H9 (cell line): Measurements from ENCODE around the gene PCARE. TPM values are rescaled to one million over a fixed set of nuclear protein-coding genes. Genes with fewer than 3 reads are reported as not detected.

Experiments
- DNase-seq: peaks from one replicate; pipeline ENCODE4 v3.0.0-alpha.2; 2017
- H2AFZ ChIP-seq: one replicate; pipeline ENCODE4 v1.6.1; 2013; ENCODE audit warnings: mild to moderate bottlenecking, low read length, control low read depth, moderate library complexity
- H2AK5ac ChIP-seq: 2 replicates; pipeline ENCODE4 v1.6.1; 2013; ENCODE audit warnings: low read length, control low read depth, mixed read lengths; ENCODE audit not compliant: insufficient read length
- H2BK120ac ChIP-seq: one replicate; pipeline ENCODE4 v1.6.1; 2013; ENCODE audit warnings: low read depth, mild to moderate bottlenecking, low read length, control low read depth, inconsistent platforms; ENCODE audit not compliant: poor library complexity, severe bottlenecking
- H2BK12ac ChIP-seq: 2 replicates; pipeline ENCODE4 v1.6.1; 2013; ENCODE audit warnings: low read length, control low read depth, mixed read lengths, low read depth; ENCODE audit not compliant: insufficient read length
- H2BK15ac ChIP-seq: 2 replicates; pipeline ENCODE4 v1.6.1; 2013; ENCODE audit warnings: low read depth, low read length, control low read depth
- H2BK20ac ChIP-seq: one replicate; pipeline ENCODE4 v1.6.1; 2013; ENCODE audit warnings: low read depth, mild to moderate bottlenecking, low read length, control low read depth, inconsistent platforms; ENCODE audit not compliant: poor library complexity, severe bottlenecking
- H2BK5ac ChIP-seq: 2 replicates; pipeline ENCODE4 v1.6.1; 2013; ENCODE audit warnings: low read length, control low read depth, mixed read lengths; ENCODE audit not compliant: insufficient read length
- H3K14ac ChIP-seq: 2 replicates; pipeline ENCODE4 v1.6.1; 2013; ENCODE audit warnings: low read length, control low read depth; ENCODE audit not compliant: insufficient read depth
- H3K18ac ChIP-seq: 2 replicates; pipeline ENCODE4 v1.6.1; 2013; ENCODE audit warnings: low read depth, mild to moderate bottlenecking, mixed read lengths, low read length, control low read depth; ENCODE audit not compliant: insufficient read length
- H3K23ac ChIP-seq: 2 replicates; pipeline ENCODE4 v1.6.1; 2013; ENCODE audit warnings: low read length, control low read depth, mixed read lengths, low read depth; ENCODE audit not compliant: insufficient read length
- H3K23me2 ChIP-seq: 2 replicates; pipeline ENCODE4 v1.6.1; 2013; ENCODE audit warnings: low read depth, mild to moderate bottlenecking, mixed read lengths, low read length, control low read depth; ENCODE audit not compliant: insufficient read length, poor library complexity, severe bottlenecking
- H3K27ac ChIP-seq: 2 replicates; pipeline ENCODE4 v1.5.1; 2013; ENCODE audit warnings: low read length, control low read depth, mixed read lengths, low read depth; ENCODE audit not compliant: insufficient read length
- H3K27me3 ChIP-seq: 2 replicates; pipeline ENCODE4 v1.6.1; 2013; ENCODE audit warnings: low read length, control low read depth, inconsistent platforms; ENCODE audit not compliant: insufficient read depth
- H3K4ac ChIP-seq: 2 replicates; pipeline ENCODE4 v1.6.1; 2013; ENCODE audit warnings: low read depth, mild to moderate bottlenecking, control low read depth, inconsistent platforms, low read length, moderate library complexity
- H3K4me1 ChIP-seq: 2 replicates; pipeline ENCODE4 v1.6.1; 2013; ENCODE audit warnings: low read length, control low read depth, inconsistent platforms; ENCODE audit not compliant: insufficient read depth
- H3K4me2 ChIP-seq: 2 replicates; pipeline ENCODE4 v1.6.1; 2013; ENCODE audit warnings: low read length, control low read depth, mixed read lengths; ENCODE audit not compliant: insufficient read length, insufficient read depth
- H3K56ac ChIP-seq: 2 replicates; pipeline ENCODE4 v1.6.1; 2013; ENCODE audit warnings: low read depth, mild to moderate bottlenecking, mixed read lengths, low read length, control low read depth; ENCODE audit not compliant: insufficient read length
- H3K79me1 ChIP-seq: 2 replicates; pipeline ENCODE4 v1.6.1; 2013; ENCODE audit warnings: low read depth, mild to moderate bottlenecking, moderate library complexity, low read length, control low read depth, inconsistent platforms; ENCODE audit not compliant: insufficient read depth, poor library complexity, severe bottlenecking
- H3K79me2 ChIP-seq: 2 replicates; pipeline ENCODE4 v1.6.1; 2013; ENCODE audit warnings: low read length, control low read depth, inconsistent platforms; ENCODE audit not compliant: insufficient read depth
- H3K9ac ChIP-seq: 2 replicates; pipeline ENCODE4 v1.6.1; 2013; ENCODE audit warnings: low read length, control low read depth, mixed read lengths; ENCODE audit not compliant: insufficient read length; ENCODE audit errors: extremely low read depth
- H3K9me3 ChIP-seq: one replicate; pipeline ENCODE4 v1.6.1; 2013; ENCODE audit warnings: low read depth, low read length, inconsistent platforms; ENCODE audit not compliant: control insufficient read depth
- H3T11ph ChIP-seq: one replicate; pipeline ENCODE4 v1.6.1; 2013; ENCODE audit warnings: mild to moderate bottlenecking, low read length, control low read depth, inconsistent platforms
- H4K20me1 ChIP-seq: one replicate; pipeline ENCODE4 v1.6.1; 2013; ENCODE audit not compliant: control insufficient read depth, insufficient read length, insufficient read depth
- H4K5ac ChIP-seq: 2 replicates; pipeline ENCODE4 v1.6.1; 2013; ENCODE audit warnings: low read depth, mild to moderate bottlenecking, mixed read lengths, low read length, control low read depth; ENCODE audit not compliant: insufficient read length
- H4K8ac ChIP-seq: replicated peaks from 2 replicates; pipeline ENCODE4 v1.6.1; 2013; ENCODE audit warnings: low read length, control low read depth, mixed read lengths, low read depth; ENCODE audit not compliant: insufficient read length
- H4K91ac ChIP-seq: 2 replicates; pipeline ENCODE4 v1.6.1; 2013; ENCODE audit warnings: low read depth, mild to moderate bottlenecking, moderate library complexity, mixed read lengths, low read length, control low read depth; ENCODE audit not compliant: insufficient read length
- H3K27ac Mint-ChIP-seq, 3 experiments: 2 replicates in 2 of 3; 3 replicates in 1 of 3; pipeline ENCODE4 v1.8.0; 2020 to 2021; ENCODE audit warnings: mixed read lengths in 3 of 3, mild to moderate bottlenecking in 1 of 3, moderate library complexity in 1 of 3
- H3K27me3 Mint-ChIP-seq: 2 replicates; pipeline ENCODE4 v1.8.0; 2021; ENCODE audit warnings: low read depth, mild to moderate bottlenecking, moderate library complexity, mixed read lengths
- H3K36me3 Mint-ChIP-seq, 3 experiments: 2 replicates in 2 of 3; 3 replicates in 1 of 3; pipeline ENCODE4 v1.8.0; 2020 to 2021; ENCODE audit warnings: low read depth in 3 of 3, mixed read lengths in 3 of 3; ENCODE audit not compliant: insufficient read depth in 1 of 3
- H3K4me1 Mint-ChIP-seq, 2 experiments: 2 replicates each; pipeline ENCODE4 v1.8.0; 2020; ENCODE audit warnings: mixed read lengths in 2 of 2
- H3K4me3 Mint-ChIP-seq, 2 experiments: 2 replicates in 1 of 2; 3 replicates in 1 of 2; pipeline ENCODE4 v1.8.0; 2020 to 2021; ENCODE audit warnings: mild to moderate bottlenecking in 2 of 2, mixed read lengths in 2 of 2, moderate library complexity in 1 of 2
- H3K9me3 Mint-ChIP-seq, 2 experiments: 2 replicates in 1 of 2; 3 replicates in 1 of 2; pipeline ENCODE4 v1.8.0; 2020; ENCODE audit warnings: mild to moderate bottlenecking in 2 of 2, mixed read lengths in 2 of 2, moderate library complexity in 1 of 2
- WGBS: extraction: QIAGEN DNeasy Blood & Tissue Kit; methylation state at CpG from one replicate; pipeline ENCODE4 v1.1.7; 2013; ENCODE audit warnings: missing lambda C conversion rate, low lambda C conversion rate, mixed read lengths; ENCODE audit not compliant: insufficient read length; ENCODE audit errors: extremely low coverage; 5-methylcytosine and 5-hydroxymethylcytosine counted together
- total RNA-seq: library from RNA; stranded (reverse); gene quantifications from 2 replicates; pipeline ENCODE4 v1.2.1, GENCODE V29; 2021
- TF ChIP-seq, protein P1 (sequence below): fragments of 200-600 bp; sonication (generic); conservative IDR thresholded peaks from 3 replicates; pipeline ENCODE4 v1.8.0; 2021; ENCODE audit warnings: antibody characterized with exemption, mild to moderate bottlenecking

Gene PCARE
- total RNA-seq, 1 experiment from 2014 or later = not detected

- Histone ChIP-seq H3K14ac (no peak overlapping the region), H3K23ac (no peak overlapping the region), H4K5ac (no peak overlapping the region), H2AFZ (no peak overlapping the region), H3T11ph (no peak overlapping the region), H2BK120ac (no peak overlapping the region), H3K4ac (no peak overlapping the region), H2BK12ac (no peak overlapping the region), H4K20me1 (no peaks in the 10 kb centered on the region), H3K4me2 (no peak overlapping the region), H2BK15ac (no peak overlapping the region), H3K18ac (no peak overlapping the region), H2AK5ac (no peak overlapping the region), H3K23me2 (no peaks in the 10 kb centered on the region), H4K91ac (no peak overlapping the region), H3K4me1 (no peaks in the 10 kb centered on the region), H3K9me3 (no peaks in the 10 kb centered on the region), H4K8ac (no peak overlapping the region), H3K27me3 (no peaks in the 10 kb centered on the region), H3K79me1 (no peaks in the 10 kb centered on the region), H2BK5ac (no peak overlapping the region), H2BK20ac (no peak overlapping the region), H3K9ac (no peak overlapping the region), H3K27ac (no peak overlapping the region), H3K79me2 (no peaks in the 10 kb centered on the region), H3K56ac (no peak overlapping the region)
- Mint-ChIP-seq H3K4me3 (no peak overlapping the region), H3K27me3 (no peaks in the 10 kb centered on the region; the same call in 1 of the 2 replicates), H3K27ac (no peak overlapping the region), H3K9me3 (0 out of 5 replicates have a peak, but pooled peaks cover 0 to 2% of the 10 kb centered on the region in 2 experiments), H3K36me3 (no peaks in the 10 kb centered on the region), H3K4me1 (peaks cover 5 to 18% of the 10 kb centered on the region in 2 experiments; a peak in 2 of 4 replicates)
- no peak for DNase-seq
- TF ChIP-seq, protein P1, sequence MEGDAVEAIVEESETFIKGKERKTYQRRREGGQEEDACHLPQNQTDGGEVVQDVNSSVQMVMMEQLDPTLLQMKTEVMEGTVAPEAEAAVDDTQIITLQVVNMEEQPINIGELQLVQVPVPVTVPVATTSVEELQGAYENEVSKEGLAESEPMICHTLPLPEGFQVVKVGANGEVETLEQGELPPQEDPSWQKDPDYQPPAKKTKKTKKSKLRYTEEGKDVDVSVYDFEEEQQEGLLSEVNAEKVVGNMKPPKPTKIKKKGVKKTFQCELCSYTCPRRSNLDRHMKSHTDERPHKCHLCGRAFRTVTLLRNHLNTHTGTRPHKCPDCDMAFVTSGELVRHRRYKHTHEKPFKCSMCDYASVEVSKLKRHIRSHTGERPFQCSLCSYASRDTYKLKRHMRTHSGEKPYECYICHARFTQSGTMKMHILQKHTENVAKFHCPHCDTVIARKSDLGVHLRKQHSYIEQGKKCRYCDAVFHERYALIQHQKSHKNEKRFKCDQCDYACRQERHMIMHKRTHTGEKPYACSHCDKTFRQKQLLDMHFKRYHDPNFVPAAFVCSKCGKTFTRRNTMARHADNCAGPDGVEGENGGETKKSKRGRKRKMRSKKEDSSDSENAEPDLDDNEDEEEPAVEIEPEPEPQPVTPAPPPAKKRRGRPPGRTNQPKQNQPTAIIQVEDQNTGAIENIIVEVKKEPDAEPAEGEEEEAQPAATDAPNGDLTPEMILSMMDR = no peak
- WGBS = no CpG with 5 or more reads among the region's 4 CpGs
Observed at GRCh38 chr2:29024882-29025430, 49.4 kb downstream of the PCARE start.
